Measurements from ENCODE around the gene IL1RL1.

Gene IL1RL1

GRCh38 chr2:102294802-102295489, 16.4 kb upstream of the IL1RL1 start:
- H3K27ac ChIP-seq (ENCODE audit: low read length): no peak overlapping the region

GRCh38 chr2:102295566-102295965, 15.8 kb upstream of the IL1RL1 start:
- Histone ChIP-seq H3K36me3 (ENCODE audit: control insufficient read depth in 1 of 2, insufficient read depth in 2 of 2, low read length in 2 of 2) (no peaks in the 10 kb centered on the region), H3K4me1 (ENCODE audit: control insufficient read depth in 1 of 2, insufficient read depth in 2 of 2, low read length in 2 of 2) (no peaks in the 10 kb centered on the region), H3K4me3 (ENCODE audit: low read depth in 1 of 2, low read length in 2 of 2) (no peak overlapping the region), H3K27ac (ENCODE audit: low read length) (no peak overlapping the region), H3K9me3 (ENCODE audit: control insufficient read depth in 1 of 2, low read length in 2 of 2) (no peaks in the 10 kb centered on the region), H3K27me3 (ENCODE audit: low read depth, low read length) (no peaks in the 10 kb centered on the region)

More at GRCh38 chr2:102294802-102295489, 16.4 kb upstream of the IL1RL1 start:
- no peaks in the 10 kb centered on the region for H3K27me3 ChIP-seq (ENCODE audit: low read depth, low read length)
- no peaks in the 10 kb centered on the region for H3K36me3 ChIP-seq (ENCODE audit: control insufficient read depth in 1 of 2, insufficient read depth in 2 of 2, low read length in 2 of 2)
- H3K4me1 ChIP-seq (ENCODE audit: control insufficient read depth in 1 of 2, insufficient read depth in 2 of 2, low read length in 2 of 2): no peaks in the 10 kb centered on the region
- H3K9me3 ChIP-seq (ENCODE audit: control insufficient read depth in 1 of 2, low read length in 2 of 2): no peaks in the 10 kb centered on the region
- H3K4me3 ChIP-seq (ENCODE audit: low read depth in 1 of 2, low read length in 2 of 2): no peak overlapping the region

- H3K9me3 ChIP-seq (ENCODE audit: control insufficient read depth in 1 of 2, low read length in 2 of 2): no peaks in the 10 kb centered on the region
- no peaks in the 10 kb centered on the region for H3K4me1 ChIP-seq (ENCODE audit: control insufficient read depth in 1 of 2, insufficient read depth in 2 of 2, low read length in 2 of 2)
- H3K27ac ChIP-seq (ENCODE audit: low read length): no peak overlapping the region
- no peak overlapping the region for H3K4me3 ChIP-seq (ENCODE audit: low read depth in 1 of 2, low read length in 2 of 2)
- H3K36me3 ChIP-seq (ENCODE audit: control insufficient read depth in 1 of 2, insufficient read depth in 2 of 2, low read length in 2 of 2): no peaks in the 10 kb centered on the region
- no peaks in the 10 kb centered on the region for H3K27me3 ChIP-seq (ENCODE audit: low read depth, low read length)
Observed at GRCh38 chr2:102296449-102296848, 14.9 kb upstream of the IL1RL1 start.

GRCh38 chr2:102297891-102298290, 13.5 kb upstream of the IL1RL1 start:
- no peaks in the 10 kb centered on the region for H3K4me1 ChIP-seq (ENCODE audit: control insufficient read depth in 1 of 2, insufficient read depth in 2 of 2, low read length in 2 of 2)
- H3K9me3 ChIP-seq (ENCODE audit: control insufficient read depth in 1 of 2, low read length in 2 of 2): no peaks in the 10 kb centered on the region
- no peak overlapping the region for H3K4me3 ChIP-seq (ENCODE audit: low read depth in 1 of 2, low read length in 2 of 2)
- no peaks in the 10 kb centered on the region for H3K36me3 ChIP-seq (ENCODE audit: control insufficient read depth in 1 of 2, insufficient read depth in 2 of 2, low read length in 2 of 2)
- no peak overlapping the region for H3K27ac ChIP-seq (ENCODE audit: low read length)
- no peaks in the 10 kb centered on the region for H3K27me3 ChIP-seq (ENCODE audit: low read depth, low read length)

- no peaks in the 10 kb centered on the region for H3K9me3 ChIP-seq (ENCODE audit: control insufficient read depth in 1 of 2, low read length in 2 of 2)
- H3K36me3 ChIP-seq (ENCODE audit: control insufficient read depth in 1 of 2, insufficient read depth in 2 of 2, low read length in 2 of 2): no peaks in the 10 kb centered on the region
- no peak overlapping the region for H3K27ac ChIP-seq (ENCODE audit: low read length)
- H3K4me3 ChIP-seq (ENCODE audit: low read depth in 1 of 2, low read length in 2 of 2): no peak overlapping the region
- no peaks in the 10 kb centered on the region for H3K4me1 ChIP-seq (ENCODE audit: control insufficient read depth in 1 of 2, insufficient read depth in 2 of 2, low read length in 2 of 2)
- no peaks in the 10 kb centered on the region for H3K27me3 ChIP-seq (ENCODE audit: low read depth, low read length)
Observed at GRCh38 chr2:102301867-102302362, 9.4 kb upstream of the IL1RL1 start.

- no peaks in the 10 kb centered on the region for H3K36me3 ChIP-seq (ENCODE audit: control insufficient read depth in 1 of 2, insufficient read depth in 2 of 2, low read length in 2 of 2)
- no peak overlapping the region for H3K4me3 ChIP-seq (ENCODE audit: low read depth in 1 of 2, low read length in 2 of 2)
- no peaks in the 10 kb centered on the region for H3K9me3 ChIP-seq (ENCODE audit: control insufficient read depth in 1 of 2, low read length in 2 of 2)
- H3K27ac ChIP-seq (ENCODE audit: low read length): no peak overlapping the region
- no peaks in the 10 kb centered on the region for H3K4me1 ChIP-seq (ENCODE audit: control insufficient read depth in 1 of 2, insufficient read depth in 2 of 2, low read length in 2 of 2)
- no peaks in the 10 kb centered on the region for H3K27me3 ChIP-seq (ENCODE audit: low read depth, low read length)
Observed at GRCh38 chr2:102302458-102302857, 8.9 kb upstream of the IL1RL1 start.

GRCh38 chr2:102303589-102303988, 7.8 kb upstream of the IL1RL1 start:
- no peaks in the 10 kb centered on the region for H3K4me1 ChIP-seq (ENCODE audit: control insufficient read depth in 1 of 2, insufficient read depth in 2 of 2, low read length in 2 of 2)
- no peaks in the 10 kb centered on the region for H3K27me3 ChIP-seq (ENCODE audit: low read depth, low read length)
- H3K36me3 ChIP-seq (ENCODE audit: control insufficient read depth in 1 of 2, insufficient read depth in 2 of 2, low read length in 2 of 2): no peaks in the 10 kb centered on the region
- H3K4me3 ChIP-seq (ENCODE audit: low read depth in 1 of 2, low read length in 2 of 2): no peak overlapping the region
- no peak overlapping the region for H3K27ac ChIP-seq (ENCODE audit: low read length)
- no peaks in the 10 kb centered on the region for H3K9me3 ChIP-seq (ENCODE audit: control insufficient read depth in 1 of 2, low read length in 2 of 2)

GRCh38 chr2:102304268-102304667, 7.1 kb upstream of the IL1RL1 start:
- Histone ChIP-seq H3K36me3 (ENCODE audit: control insufficient read depth in 1 of 2, insufficient read depth in 2 of 2, low read length in 2 of 2) (no peaks in the 10 kb centered on the region), H3K9me3 (ENCODE audit: control insufficient read depth in 1 of 2, low read length in 2 of 2) (no peaks in the 10 kb centered on the region), H3K27me3 (ENCODE audit: low read depth, low read length) (no peaks in the 10 kb centered on the region), H3K4me1 (ENCODE audit: control insufficient read depth in 1 of 2, insufficient read depth in 2 of 2, low read length in 2 of 2) (no peaks in the 10 kb centered on the region), H3K27ac (ENCODE audit: low read length) (no peak overlapping the region), H3K4me3 (ENCODE audit: low read depth in 1 of 2, low read length in 2 of 2) (no peak overlapping the region)

GRCh38 chr2:102304711-102305611, 6.4 kb upstream of the IL1RL1 start:
- H3K27me3 ChIP-seq (ENCODE audit: low read depth, low read length): no peaks in the 10 kb centered on the region
- no peak overlapping the region for H3K27ac ChIP-seq (ENCODE audit: low read length)
- no peaks in the 10 kb centered on the region for H3K36me3 ChIP-seq (ENCODE audit: control insufficient read depth in 1 of 2, insufficient read depth in 2 of 2, low read length in 2 of 2)
- no peaks in the 10 kb centered on the region for H3K9me3 ChIP-seq (ENCODE audit: control insufficient read depth in 1 of 2, low read length in 2 of 2)
- H3K4me3 ChIP-seq (ENCODE audit: low read depth in 1 of 2, low read length in 2 of 2): no peak overlapping the region
- H3K4me1 ChIP-seq (ENCODE audit: control insufficient read depth in 1 of 2, insufficient read depth in 2 of 2, low read length in 2 of 2): no peaks in the 10 kb centered on the region

- Histone ChIP-seq H3K27me3 (ENCODE audit: low read depth, low read length) (no peaks in the 10 kb centered on the region), H3K27ac (ENCODE audit: low read length) (no peak overlapping the region), H3K9me3 (ENCODE audit: control insufficient read depth in 1 of 2, low read length in 2 of 2) (no peaks in the 10 kb centered on the region), H3K4me3 (ENCODE audit: low read depth in 1 of 2, low read length in 2 of 2) (no peak overlapping the region), H3K36me3 (ENCODE audit: control insufficient read depth in 1 of 2, insufficient read depth in 2 of 2, low read length in 2 of 2) (no peaks in the 10 kb centered on the region), H3K4me1 (ENCODE audit: control insufficient read depth in 1 of 2, insufficient read depth in 2 of 2, low read length in 2 of 2) (no peaks in the 10 kb centered on the region)
Observed at GRCh38 chr2:102306125-102306524, 5.2 kb upstream of the IL1RL1 start.

GRCh38 chr2:102313025-102313424, 1.7 kb downstream of the IL1RL1 start:
- no peak overlapping the region for H3K4me3 ChIP-seq (ENCODE audit: low read depth in 1 of 2, low read length in 2 of 2)
- no peaks in the 10 kb centered on the region for H3K4me1 ChIP-seq (ENCODE audit: control insufficient read depth in 1 of 2, insufficient read depth in 2 of 2, low read length in 2 of 2)
- no peak overlapping the region for H3K27ac ChIP-seq (ENCODE audit: low read length)
- H3K36me3 ChIP-seq (ENCODE audit: control insufficient read depth in 1 of 2, insufficient read depth in 2 of 2, low read length in 2 of 2): no peaks in the 10 kb centered on the region
- H3K27me3 ChIP-seq (ENCODE audit: low read depth, low read length): no peaks in the 10 kb centered on the region
- H3K9me3 ChIP-seq (ENCODE audit: control insufficient read depth in 1 of 2, low read length in 2 of 2): no peaks in the 10 kb centered on the region

All from muscle layer of duodenum (tissue), 2 donors.